Esophagus muscularis mucosa (tissue), 3 donors: Measurements from ENCODE around the gene CHRNG.

Experiments
- POLR2AphosphoS5 ChIP-seq, 2 donors: sonication (generic); formaldehyde crosslinking; IDR thresholded peaks; one replicate each; pipeline ENCODE4 v1.6.1; 2017; ENCODE audit warnings: antibody characterized with exemption in 2 of 2
- TF ChIP-seq, protein P1 (sequence below), 3 experiments: fragments of 200-600 bp in 2 of 3; fragments of 450-650 bp in 1 of 3; sonication (generic) in 2 of 3; IDR thresholded peaks; one replicate each; pipeline ENCODE4 v1.5.1; 2017 to 2019; ENCODE audit warnings: antibody characterized with exemption in 3 of 3, mild to moderate bottlenecking in 2 of 3, moderate library complexity in 1 of 3

- TF ChIP-seq, protein P1, sequence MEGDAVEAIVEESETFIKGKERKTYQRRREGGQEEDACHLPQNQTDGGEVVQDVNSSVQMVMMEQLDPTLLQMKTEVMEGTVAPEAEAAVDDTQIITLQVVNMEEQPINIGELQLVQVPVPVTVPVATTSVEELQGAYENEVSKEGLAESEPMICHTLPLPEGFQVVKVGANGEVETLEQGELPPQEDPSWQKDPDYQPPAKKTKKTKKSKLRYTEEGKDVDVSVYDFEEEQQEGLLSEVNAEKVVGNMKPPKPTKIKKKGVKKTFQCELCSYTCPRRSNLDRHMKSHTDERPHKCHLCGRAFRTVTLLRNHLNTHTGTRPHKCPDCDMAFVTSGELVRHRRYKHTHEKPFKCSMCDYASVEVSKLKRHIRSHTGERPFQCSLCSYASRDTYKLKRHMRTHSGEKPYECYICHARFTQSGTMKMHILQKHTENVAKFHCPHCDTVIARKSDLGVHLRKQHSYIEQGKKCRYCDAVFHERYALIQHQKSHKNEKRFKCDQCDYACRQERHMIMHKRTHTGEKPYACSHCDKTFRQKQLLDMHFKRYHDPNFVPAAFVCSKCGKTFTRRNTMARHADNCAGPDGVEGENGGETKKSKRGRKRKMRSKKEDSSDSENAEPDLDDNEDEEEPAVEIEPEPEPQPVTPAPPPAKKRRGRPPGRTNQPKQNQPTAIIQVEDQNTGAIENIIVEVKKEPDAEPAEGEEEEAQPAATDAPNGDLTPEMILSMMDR (IDR thresholded peaks at IDR 0.05) = no peak
- no peak for TF ChIP-seq POLR2AphosphoS5 (IDR thresholded peaks at IDR 0.05)
Measured at GRCh38 chr2:232518844-232519243, 20.6 kb upstream of the CHRNG start.
